Liver (tissue), 9 donors: ENCODE data around the gene FAM170B. TPM values are rescaled to one million over a fixed set of nuclear protein-coding genes. Genes with fewer than 3 reads are reported as not detected.

Experiments used
- DNase-seq: peaks from one replicate; pipeline ENCODE4 v3.0.0-alpha.2; 2017; ENCODE audit warnings: low spot score
- H3K27ac ChIP-seq, 2 donors: one replicate each; pipeline ENCODE4 v1.7.0; 2013; ENCODE audit warnings: inconsistent platforms in 2 of 2, low read length in 2 of 2, control low read depth in 1 of 2, low read depth in 1 of 2, mild to moderate bottlenecking in 1 of 2
- H3K27me3 ChIP-seq, 4 donors: one replicate each; pipeline versions ENCODE4 v1.6.1 to v1.7.0; 2013; ENCODE audit warnings: low read length in 3 of 4, inconsistent platforms in 1 of 4, mild to moderate bottlenecking in 1 of 4, moderate library complexity in 1 of 4; ENCODE audit not compliant: control insufficient read depth in 4 of 4, insufficient read depth in 4 of 4
- H3K36me3 ChIP-seq, 4 donors: one replicate each; pipeline versions ENCODE4 v1.6.1 to v1.7.0; 2013; ENCODE audit warnings: low read length in 3 of 4, mild to moderate bottlenecking in 3 of 4, low read depth in 1 of 4, moderate library complexity in 1 of 4; ENCODE audit not compliant: control insufficient read depth in 4 of 4, insufficient read depth in 3 of 4
- H3K4me1 ChIP-seq, 4 donors: one replicate each; pipeline versions ENCODE4 v1.6.1 to v1.7.0; 2013; ENCODE audit warnings: low read length in 3 of 4, mild to moderate bottlenecking in 3 of 4, moderate library complexity in 1 of 4; ENCODE audit not compliant: control insufficient read depth in 4 of 4, insufficient read depth in 4 of 4
- H3K4me3 ChIP-seq, 3 donors: one replicate each; pipeline versions ENCODE4 v1.6.1 to v1.7.0; 2013; ENCODE audit warnings: low read length in 3 of 3, control low read depth in 1 of 3, low read depth in 1 of 3, mild to moderate bottlenecking in 1 of 3
- H3K9ac ChIP-seq, 2 donors: one replicate each; pipeline ENCODE4 v1.7.0; 2013; ENCODE audit warnings: low read length in 2 of 2, mild to moderate bottlenecking in 2 of 2, moderate library complexity in 2 of 2, control low read depth in 1 of 2, low read depth in 1 of 2
- H3K9me3 ChIP-seq, 4 donors: one replicate each; pipeline versions ENCODE4 v1.6.1 to v1.7.0; 2013; ENCODE audit warnings: low read length in 3 of 4; ENCODE audit not compliant: control insufficient read depth in 4 of 4
- ATF3 ChIP-seq: IDR thresholded peaks from 2 replicates; pipeline ENCODE4 v1.6.1; 2016; ENCODE audit warnings: antibody characterized with exemption
- CTCF ChIP-seq: fragments of 150-350 bp; IDR thresholded peaks from 2 replicates; pipeline ENCODE4 v1.5.1; 2017; ENCODE audit warnings: improper control_type of control experiment, low read depth, low read length; ENCODE audit not compliant: missing input control
- EGR1 ChIP-seq, 2 donors: IDR thresholded peaks; 2 replicates each; pipeline ENCODE4 v1.6.1; 2016 to 2018; ENCODE audit warnings: antibody characterized with exemption in 2 of 2, low read depth in 2 of 2
- FOXA1 ChIP-seq: IDR thresholded peaks from 2 replicates; pipeline ENCODE4 v1.6.1; 2016; ENCODE audit warnings: antibody characterized with exemption
- FOXA2 ChIP-seq: IDR thresholded peaks from 2 replicates; pipeline ENCODE4 v1.6.1; 2016; ENCODE audit warnings: antibody characterized with exemption
- GABPA ChIP-seq, 2 donors: IDR thresholded peaks in 1 of 2; conservative IDR thresholded peaks in 1 of 2; 2 replicates each; pipeline ENCODE4 v1.6.1; 2016; ENCODE audit warnings: antibody characterized with exemption in 2 of 2, mild to moderate bottlenecking in 1 of 2, moderate library complexity in 1 of 2
- HNF4A ChIP-seq, 2 donors: conservative IDR thresholded peaks; 2 replicates each; pipeline ENCODE4 v1.6.1; 2016; ENCODE audit warnings: antibody characterized with exemption in 2 of 2, mild to moderate bottlenecking in 2 of 2
- HNF4G ChIP-seq: IDR thresholded peaks from 2 replicates; pipeline ENCODE4 v1.6.1; 2016; ENCODE audit warnings: antibody characterized with exemption
- JUND ChIP-seq, 2 donors: IDR thresholded peaks; 2 replicates each; pipeline ENCODE4 v1.6.1; 2016; ENCODE audit warnings: antibody characterized with exemption in 2 of 2
- MAX ChIP-seq: IDR thresholded peaks from 2 replicates; pipeline ENCODE4 v1.6.1; 2016; ENCODE audit warnings: antibody characterized with exemption
- NR2F2 ChIP-seq: IDR thresholded peaks from 2 replicates; pipeline ENCODE4 v1.6.1; 2016; ENCODE audit warnings: antibody characterized with exemption
- RAD21 ChIP-seq, 2 donors: IDR thresholded peaks; 2 replicates each; pipeline ENCODE4 v1.6.1; 2016; ENCODE audit warnings: antibody characterized with exemption in 2 of 2, mild to moderate bottlenecking in 2 of 2
- REST ChIP-seq: IDR thresholded peaks from 2 replicates; pipeline ENCODE4 v1.6.1; 2016; ENCODE audit warnings: antibody characterized with exemption, mild to moderate bottlenecking
- RXRA ChIP-seq, 2 donors: IDR thresholded peaks; 2 replicates each; pipeline ENCODE4 v1.6.1; 2017 to 2018; ENCODE audit warnings: antibody characterized with exemption in 2 of 2, mild to moderate bottlenecking in 1 of 2
- SP1 ChIP-seq: IDR thresholded peaks from 2 replicates; pipeline ENCODE4 v1.6.1; 2018; ENCODE audit warnings: antibody characterized with exemption, mild to moderate bottlenecking
- TAF1 ChIP-seq: conservative IDR thresholded peaks from 2 replicates; pipeline ENCODE4 v1.6.1; 2016; ENCODE audit warnings: antibody characterized with exemption, mild to moderate bottlenecking
- YY1 ChIP-seq: IDR thresholded peaks from 2 replicates; pipeline ENCODE4 v1.6.1; 2016; ENCODE audit warnings: antibody characterized with exemption, mild to moderate bottlenecking
- ZBTB33 ChIP-seq: IDR thresholded peaks from 2 replicates; pipeline ENCODE4 v1.6.1; 2016; ENCODE audit warnings: antibody characterized with exemption
- WGBS: extraction: QIAGEN DNeasy Blood & Tissue Kit; methylation state at CpG from one replicate; pipeline ENCODE4 v1.1.7; 2013; 5-methylcytosine and 5-hydroxymethylcytosine counted together
- polyA plus RNA-seq, 2 donors: library from polyadenylated mRNA; stranded (reverse) in 1 of 2; unstranded in 1 of 2; fragments of 200-250 nt in 1 of 2; fragments of >200 nt in 1 of 2; fragmentation: Nextera tagmentation in 1 of 2; extraction: Ambion mirVana in 1 of 2; gene quantifications; one replicate each; pipeline versions ENCODE4 v1.2.1 to v1.2.3, GENCODE V29; 2013 to 2015
- total RNA-seq, 2 donors: library from RNA; depleted of rRNA; stranded (reverse); fragments of >200 nt; gene quantifications; one replicate each; pipeline ENCODE4 v1.2.3, GENCODE V29; 2014
- donor health status: healthy.
- donor health status: healthy.
- donor health status: healthy.
- donor health status: healthy.
- donor health status: healthy.

The FAM170B gene
- total and polyA plus RNA-seq, 4 donors = not detected

- TF ChIP-seq RXRA (IDR thresholded peaks at IDR 0.05) (no peak), ZBTB33 (no peak), SP1 (no peak), RAD21 (IDR thresholded peaks at IDR 0.05) (no peak), HNF4G (no peak), ATF3 (no peak), FOXA2 (no peak), MAX (no peak), GABPA (IDR thresholded peaks at IDR 0.05 in 1 of 2, conservative IDR thresholded peaks at IDR 0.05 in 1 of 2) (no peak), FOXA1 (no peak), NR2F2 (no peak), HNF4A (conservative IDR thresholded peaks at IDR 0.05) (no peak)
- Histone ChIP-seq H3K4me1 (no peaks in the 10 kb centered on the region), H3K27ac (no peak overlapping the region), H3K4me3 (no peak overlapping the region), H3K36me3 (no peaks in the 10 kb centered on the region), H3K9me3 (peaks cover 0 to 3% (median 0%) of the 10 kb centered on the region in 4 donors), H3K27me3 (no peaks in the 10 kb centered on the region), H3K9ac (no peak overlapping the region)
- 84% methylated on average over 3 of the region's 3 CpGs for WGBS
- peak; percentile 19 for DNase-seq
Observed at GRCh38 chr10:49089557-49090188, 44.1 kb downstream of the FAM170B start.

GRCh38 chr10:49089152-49089551 is 44.7 kb downstream of the FAM170B start:
- TF ChIP-seq REST = no peak
- TF ChIP-seq GABPA (IDR thresholded peaks at IDR 0.05 in 1 of 2, conservative IDR thresholded peaks at IDR 0.05 in 1 of 2) = no peak
- no peak for TF ChIP-seq FOXA2
- no peak for TF ChIP-seq SP1
- TF ChIP-seq RAD21 (IDR thresholded peaks at IDR 0.05) = no peak
- TF ChIP-seq CTCF = no peak
- TF ChIP-seq TAF1 = no peak
- TF ChIP-seq YY1 = no peak
- TF ChIP-seq EGR1 (IDR thresholded peaks at IDR 0.05; ENCODE audit: low read depth in 2 of 2) = no peak
- no peak for TF ChIP-seq ZBTB33
- no peak for TF ChIP-seq HNF4A (conservative IDR thresholded peaks at IDR 0.05)
- no peak for TF ChIP-seq HNF4G
- TF ChIP-seq ATF3 = no peak
- no peak for TF ChIP-seq RXRA (IDR thresholded peaks at IDR 0.05)
- TF ChIP-seq NR2F2 = no peak
- no peak for TF ChIP-seq MAX
- TF ChIP-seq FOXA1 = no peak
- TF ChIP-seq JUND (IDR thresholded peaks at IDR 0.05) = no peak
- no peaks in the 10 kb centered on the region for H3K27me3 ChIP-seq
- no peak overlapping the region for H3K4me3 ChIP-seq
- DNase-seq = no peak
- no peak overlapping the region for H3K9ac ChIP-seq
- no peak overlapping the region for H3K27ac ChIP-seq
- 97% methylated on average over 2 of the region's 2 CpGs for WGBS
- no peaks in the 10 kb centered on the region for H3K4me1 ChIP-seq
- H3K9me3 ChIP-seq = peaks cover 0 to 3% (median 0%) of the 10 kb centered on the region in 4 donors
- no peaks in the 10 kb centered on the region for H3K36me3 ChIP-seq
